MCF 10A (cell line): Measurements from ENCODE around the gene TMEM201. TPM values are rescaled to one million over a fixed set of nuclear protein-coding genes. Genes with fewer than 3 reads are reported as not detected.

Experiments
- Bru-seq: library from RNA; stranded (reverse); fragments of 400-500 nt; gene quantifications from one replicate; lab custom pipeline; 2021; lab: Mats Ljungman, UMichigan
- BruChase-seq, 2 experiments: library from RNA; stranded (reverse); fragments of 400-500 nt; gene quantifications; one replicate each; lab custom pipeline; 2021; lab: Mats Ljungman, UMichigan
- BruUV-seq: library from RNA; stranded (reverse); fragments of 400-500 nt; replicated peaks from 2 replicates; lab custom pipeline; 2021; lab: Mats Ljungman, UMichigan
- CTCF ChIA-PET: fragments of 300-600 bp; sonication (Branson Sonifier 250); formaldehyde crosslinking; extraction: SDS; loops from one replicate; lab custom pipeline; 2021; ENCODE audit warnings: antibody characterized with exemption, inconsistent platforms; lab: Yijun Ruan, JAX
- POLR2A ChIA-PET: fragments of 300-600, 350-650 bp; sonication (Branson Sonifier 250); formaldehyde crosslinking; extraction: SDS; loops from one replicate; lab custom pipeline; 2020; ENCODE audit warnings: antibody characterized with exemption, inconsistent platforms; lab: Yijun Ruan, JAX
- DNase-seq: peaks from one replicate; pipeline ENCODE4 v3.0.0-alpha.2; 2018; ENCODE audit not compliant: unreplicated experiment
- H3K27ac Mint-ChIP-seq: one replicate; pipeline ENCODE4 v1.8.0; 2022; ENCODE audit warnings: mild to moderate bottlenecking, low read depth, mixed read lengths; ENCODE audit not compliant: unreplicated experiment
- H3K27me3 Mint-ChIP-seq: one replicate; pipeline ENCODE4 v1.8.0; 2022; ENCODE audit warnings: mixed read lengths; ENCODE audit not compliant: insufficient read depth, unreplicated experiment
- H3K36me3 Mint-ChIP-seq: one replicate; pipeline ENCODE4 v1.8.0; 2022; ENCODE audit warnings: mild to moderate bottlenecking, moderate library complexity, mixed read lengths; ENCODE audit not compliant: insufficient read depth, unreplicated experiment
- H3K4me1 Mint-ChIP-seq: one replicate; pipeline ENCODE4 v1.8.0; 2022; ENCODE audit warnings: mixed read lengths; ENCODE audit not compliant: insufficient read depth, unreplicated experiment
- H3K4me3 Mint-ChIP-seq: one replicate; pipeline ENCODE4 v1.8.0; 2022; ENCODE audit warnings: mild to moderate bottlenecking, moderate library complexity, mixed read lengths; ENCODE audit not compliant: unreplicated experiment
- H3K9me3 Mint-ChIP-seq: one replicate; pipeline ENCODE4 v1.8.0; 2022; ENCODE audit warnings: mixed read lengths; ENCODE audit not compliant: unreplicated experiment
- CTCF ChIP-seq: fragments of 200-600 bp; IDR thresholded peaks from one replicate; pipeline ENCODE4 v1.8.0; 2022; ENCODE audit warnings: antibody characterized with exemption, mild to moderate bottlenecking; ENCODE audit not compliant: unreplicated experiment
- intact Hi-C: fragments of 100-400 bp; cut with micrococcal nuclease; formaldehyde crosslinking; loops from 2 replicates; pipeline ENCODE4 v1.14.1; 2022
- long read RNA-seq: library from polyadenylated mRNA; stranded (forward); transcript quantifications from one replicate; pipeline ENCODE4 v2.0.0, GENCODE V29; 2022
- total RNA-seq: library from RNA; stranded (reverse); gene quantifications from 2 replicates; pipeline ENCODE4 v1.2.3, GENCODE V29; 2022

The TMEM201 gene
- total RNA-seq (9.2 and 11.1 TPM in 2 replicates), Bru-seq, nascent RNA (percentile 45 among the genes with signal in this experiment), BruChase-seq, experiment 1, labeled RNA remaining after a 6-hour chase (percentile 43 among the genes with signal in this experiment), BruChase-seq, experiment 2, labeled RNA remaining after a 2-hour chase (percentile 42 among the genes with signal in this experiment)
- long read RNA-seq, transcript TMEM201-202 (11 exons, 3,776 nt), result major isoform, 9 of 32 reads
- long read RNA-seq, transcript TMEM201-201 (6 exons, 3,851 nt), result minor isoform, 5 of 32 reads
- long read RNA-seq, partial matches to known transcripts, result 9 of 32 reads
- long read RNA-seq, other reads (novel, unspliced or antisense), result 9 of 32 reads

- POLR2A ChIA-PET, result interaction anchor here (0.7 to 1.3 kb wide), 4 partner anchors 9 to 355 kb away, joined by 3 read pairs; partner anchors contain the start of genes LZIC and NMNAT1
- peaks cover 12% of the 10 kb centered on the region for H3K36me3 Mint-ChIP-seq
- no peaks in the 10 kb centered on the region for H3K27me3 Mint-ChIP-seq
- peak; percentile 91 for DNase-seq
- H3K9me3 Mint-ChIP-seq, result no peaks in the 10 kb centered on the region
- TF ChIP-seq CTCF, result peak; percentile 62
- BruUV-seq, result no TSS peak
- peak within 1 kb of the TSS; percentile 32 for H3K27ac Mint-ChIP-seq
- peaks cover 16% of the 10 kb centered on the region for H3K4me1 Mint-ChIP-seq
- intact Hi-C loops, result no loop called here
- H3K4me3 Mint-ChIP-seq, result peak within 1 kb of the TSS; percentile 75
- CTCF ChIA-PET, result interaction anchor here (0.6 to 1.3 kb wide), 7 partner anchors 10 to 354 kb away, joined by 3 to 5 read pairs (median 4); partner anchors contain the start of gene H6PD
Observed at GRCh38 chr1:9588551-9589143, at the start of gene TMEM201. TSS of gene TMEM201 (plus strand) at chr1:9588911. CDS start at chr1:9588931, 20 bp downstream.

- peak within 1 kb of the TSS; percentile 57 for H3K27ac Mint-ChIP-seq
- ChIA-PET CTCF (interaction anchor here (0.9 kb wide), 1 partner anchor 15 kb away, joined by 3 read pairs; no protein-coding TSS in a partner anchor), POLR2A (interaction anchor here (0.7 to 1.3 kb wide), 9 partner anchors 15 to 329 kb away, joined by 3 to 15 read pairs (median 3); no protein-coding TSS in a partner anchor)
- H3K27me3 Mint-ChIP-seq, result no peaks in the 10 kb centered on the region
- peak within 1 kb of the TSS; percentile 71 for H3K4me3 Mint-ChIP-seq
- no peaks in the 10 kb centered on the region for H3K36me3 Mint-ChIP-seq
- intact Hi-C loops, result no loop called here
- H3K9me3 Mint-ChIP-seq, result no peaks in the 10 kb centered on the region
- peaks cover 5% of the 10 kb centered on the region for H3K4me1 Mint-ChIP-seq
- BruUV-seq, result no TSS peak
- DNase-seq, result peak; percentile 97
- no peak for TF ChIP-seq CTCF
Observed at GRCh38 chr1:9539165-9539828, 49.4 kb upstream of the TMEM201 start, which contains the start of gene SLC25A33. TSS of gene SLC25A33 (plus strand) at chr1:9539465. CDS start at chr1:9539692, 227 bp downstream.

GRCh38 chr1:9539829-9540550, 48.7 kb upstream of the TMEM201 start:
- CTCF ChIA-PET, result interaction anchor here (0.6 to 0.9 kb wide), 3 partner anchors 14 to 54 kb away, joined by 3 to 4 read pairs (median 3); no protein-coding TSS in a partner anchor
- H3K27ac Mint-ChIP-seq, result peak overlapping the region; percentile 29
- no peaks in the 10 kb centered on the region for H3K27me3 Mint-ChIP-seq
- no peaks in the 10 kb centered on the region for H3K36me3 Mint-ChIP-seq
- no TSS peak for BruUV-seq
- DNase-seq, result peak; percentile 43
- no peaks in the 10 kb centered on the region for H3K9me3 Mint-ChIP-seq
- intact Hi-C loops, result no loop called here
- H3K4me3 Mint-ChIP-seq, result peak overlapping the region; percentile 71
- no peak for TF ChIP-seq CTCF
- peaks cover 5% of the 10 kb centered on the region for H3K4me1 Mint-ChIP-seq
- POLR2A ChIA-PET, result interaction anchor here (0.7 to 1.5 kb wide), 11 partner anchors 9 to 328 kb away, joined by 3 to 15 read pairs (median 4); no protein-coding TSS in a partner anchor
